ENCODE measurements around the gene GPR139.

DNA sequence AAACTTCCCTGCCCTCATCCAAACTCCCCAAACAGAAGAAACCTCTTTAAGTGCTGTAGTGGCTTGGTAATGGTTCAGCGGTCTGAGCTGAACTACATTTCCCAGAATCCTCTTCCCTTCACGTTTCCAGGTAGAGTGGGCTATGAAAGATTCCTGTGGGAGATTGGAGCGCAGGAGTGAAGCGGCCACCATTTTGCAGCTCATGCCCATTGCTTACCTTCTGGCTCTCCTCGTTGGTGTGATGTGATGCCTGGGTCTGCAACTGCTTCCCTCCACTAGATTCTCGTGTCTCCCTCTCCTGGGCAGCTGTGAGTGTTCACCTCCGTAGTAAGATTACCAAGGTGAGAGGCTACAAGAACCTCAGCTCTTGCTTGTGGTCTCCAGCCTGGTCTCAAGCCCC, 82.1 kb downstream of the GPR139 start:
- TF ChIP-seq TARDBP (IDR thresholded peaks at IDR 0.05) (no peak), SUZ12 (IDR thresholded peaks at IDR 0.05) (no peak), FOXA1 (IDR thresholded peaks at IDR 0.05) (no peak)
